ENCODE results near the gene CHCHD5. TPM values are rescaled to one million over a fixed set of nuclear protein-coding genes. Genes with fewer than 3 reads are reported as not detected.

The CHCHD5 gene
- total and polyA plus RNA-seq, 9 donors: 1.7 to 28.6 (median 22.2) TPM

GRCh38 chr2:112623913-112624777, 39.7 kb downstream of the CHCHD5 start:
- Histone ChIP-seq H3K27ac (no peak overlapping the region), H3K27me3 (no peaks in the 10 kb centered on the region), H3K36me3 (no peaks in the 10 kb centered on the region), H3K4me1 (ENCODE audit: insufficient read depth) (no peaks in the 10 kb centered on the region), H3K4me3 (no peak overlapping the region), H3K9me3 (no peaks in the 10 kb centered on the region)
- WGBS, 3 donors: 79 to 83% (median 81%) methylated on average over 11 of the region's 11 CpGs
- intact Hi-C loops (cut with DNase I): loop anchor here in 1 of 4 donors (10.0 kb wide), 1 partner anchor 101 kb away; the partner anchor contains the start of gene NT5DC4
- no peak for DNase-seq
- no peak for TF ChIP-seq CTCF (IDR thresholded peaks at IDR 0.05)
- TF ChIP-seq EP300 (IDR thresholded peaks at IDR 0.05): no peak
- TF ChIP-seq POLR2A (IDR thresholded peaks at IDR 0.05): no peak

DNA sequence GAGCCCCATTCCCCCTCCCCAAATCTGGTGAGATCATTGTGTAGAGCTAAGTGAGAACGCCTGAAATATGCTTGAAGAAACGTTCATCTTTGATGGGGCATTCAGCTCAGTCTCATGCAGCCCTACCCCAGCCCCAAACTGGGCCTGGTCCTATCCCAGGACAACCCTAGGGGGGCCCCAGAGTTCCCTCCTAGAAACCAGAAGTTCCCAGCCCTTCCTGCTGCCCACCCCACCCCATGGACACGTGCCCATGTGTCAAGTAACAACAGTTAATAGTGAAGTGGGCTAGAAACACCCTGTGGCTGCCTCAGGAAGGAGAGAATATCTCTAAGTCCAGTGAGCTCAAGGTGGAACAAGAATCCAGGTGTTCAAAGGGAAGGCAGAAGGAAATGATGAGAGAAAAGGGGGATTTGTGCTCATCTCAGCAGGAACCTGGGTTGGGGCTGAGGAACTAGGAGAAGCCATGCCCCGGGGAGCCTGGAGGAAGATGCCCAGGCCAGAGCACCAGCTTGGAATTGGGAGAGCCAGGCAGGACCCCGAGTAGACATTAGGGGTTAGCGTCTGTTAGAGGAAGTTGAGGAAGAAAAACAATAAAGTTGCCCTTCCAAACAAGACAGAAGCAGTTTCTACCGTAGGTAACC, 41.2 kb downstream of the CHCHD5 start:
- Histone ChIP-seq H3K27me3 (no peaks in the 10 kb centered on the region), H3K9me3 (no peaks in the 10 kb centered on the region), H3K27ac (no peak overlapping the region), H3K4me1 (ENCODE audit: insufficient read depth) (no peaks in the 10 kb centered on the region), H3K36me3 (no peaks in the 10 kb centered on the region), H3K4me3 (no peak overlapping the region)
- intact Hi-C loops (cut with DNase I): loop anchor here in 1 of 4 donors (10.0 kb wide), 1 partner anchor 99 kb away; the partner anchor contains the start of gene NT5DC4
- WGBS, 3 donors: 66 to 76% (median 75%) methylated on average over 7 of the region's 7 CpGs
- DNase-seq: no peak
- TF ChIP-seq CTCF (IDR thresholded peaks at IDR 0.05) (no peak), POLR2A (IDR thresholded peaks at IDR 0.05) (no peak), EP300 (IDR thresholded peaks at IDR 0.05) (no peak)

DNA sequence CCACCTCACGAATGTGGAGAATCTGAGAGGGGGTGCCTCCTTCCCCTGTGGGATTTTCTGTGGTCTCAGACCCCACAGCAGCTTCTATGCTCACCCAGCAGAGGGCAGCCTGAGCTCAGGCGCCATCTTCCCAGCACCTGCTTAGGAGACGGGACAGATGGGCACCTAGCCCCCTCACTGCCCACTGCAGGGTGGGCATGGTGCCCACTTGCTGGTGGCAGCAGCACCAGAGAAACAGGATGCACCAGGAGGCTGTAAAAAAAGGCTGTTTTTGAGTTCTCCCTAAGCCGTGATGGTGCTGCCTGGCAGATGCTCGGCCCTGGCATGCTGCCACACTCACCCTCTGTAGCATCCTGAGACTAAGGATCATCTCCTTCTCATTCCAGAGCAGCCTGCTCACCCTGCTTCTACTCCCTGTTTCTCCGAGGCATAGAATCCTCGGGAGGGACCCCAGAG, 42.2 kb downstream of the CHCHD5 start:
- H3K27ac ChIP-seq: no peak overlapping the region
- peak in 1 of 3 donors; percentile 39 for TF ChIP-seq CTCF (IDR thresholded peaks at IDR 0.05)
- no peak for TF ChIP-seq POLR2A (IDR thresholded peaks at IDR 0.05)
- TF ChIP-seq EP300 (IDR thresholded peaks at IDR 0.05): no peak
- H3K4me1 ChIP-seq (ENCODE audit: insufficient read depth): no peaks in the 10 kb centered on the region
- no peak overlapping the region for H3K4me3 ChIP-seq
- no peaks in the 10 kb centered on the region for H3K36me3 ChIP-seq
- no peaks in the 10 kb centered on the region for H3K9me3 ChIP-seq
- WGBS, 3 donors: 7 to 8% (median 7%) methylated on average over 7 of the region's 7 CpGs
- no peaks in the 10 kb centered on the region for H3K27me3 ChIP-seq
- DNase-seq: peak in 4 of 5 donors; percentile 38 to 60 (median 43)
- intact Hi-C loops (cut with DNase I): loop anchor here in 1 of 4 donors (10.0 kb wide), 1 partner anchor 98 kb away; the partner anchor contains the start of gene NT5DC4
